Suprapubic skin (tissue), 4 donors: ENCODE results near the gene FAH. TPM values are rescaled to one million over a fixed set of nuclear protein-coding genes. Genes with fewer than 3 reads are reported as not detected.

Experiments
- DNase-seq, 2 donors: peaks; one replicate each; pipeline ENCODE4 v3.0.0-alpha.2; 2019; ENCODE audit warnings: low spot score in 2 of 2
- H3K27ac ChIP-seq: fragments of 200-600 bp; sonication (generic); one replicate; pipeline ENCODE4 v1.5.1; 2019
- H3K27me3 ChIP-seq: fragments of 200-600 bp; sonication (generic); one replicate; pipeline ENCODE4 v1.5.1; 2019
- H3K36me3 ChIP-seq: fragments of 200-600 bp; sonication (generic); one replicate; pipeline ENCODE4 v1.5.1; 2019
- H3K4me1 ChIP-seq: fragments of 200-600 bp; sonication (generic); one replicate; pipeline ENCODE4 v1.5.1; 2019
- H3K4me3 ChIP-seq: fragments of 200-600 bp; sonication (generic); one replicate; pipeline ENCODE4 v1.5.1; 2019; ENCODE audit warnings: mild to moderate bottlenecking
- H3K9me3 ChIP-seq: fragments of 200-600 bp; sonication (generic); one replicate; pipeline ENCODE4 v1.5.1; 2019
- CTCF ChIP-seq, 2 donors: fragments of 200-600 bp in 1 of 2; fragments of 450-650 bp in 1 of 2; sonication (generic) in 1 of 2; IDR thresholded peaks; one replicate each; pipeline ENCODE4 v1.5.1; 2016 to 2019; ENCODE audit warnings: antibody characterized with exemption in 2 of 2, mild to moderate bottlenecking in 1 of 2, moderate library complexity in 1 of 2
- EP300 ChIP-seq: sonication (generic); formaldehyde crosslinking; IDR thresholded peaks from one replicate; pipeline ENCODE4 v1.6.1; 2017; ENCODE audit warnings: antibody characterized with exemption
- POLR2A ChIP-seq, 2 donors: fragments of 450-650 bp; IDR thresholded peaks; one replicate each; pipeline ENCODE4 v1.6.1; 2017; ENCODE audit warnings: antibody characterized with exemption in 2 of 2, mild to moderate bottlenecking in 2 of 2, moderate library complexity in 2 of 2
- POLR2AphosphoS5 ChIP-seq, 3 donors: sonication (generic); formaldehyde crosslinking; IDR thresholded peaks; one replicate each; pipeline ENCODE4 v1.6.1; 2017; ENCODE audit warnings: antibody characterized with exemption in 3 of 3
- WGBS: methylation state at CpG from one replicate; pipeline ENCODE4 v1.1.5; 2018; 5-methylcytosine and 5-hydroxymethylcytosine counted together
- total RNA-seq, 4 donors: library from RNA; depleted of rRNA; stranded (reverse); fragments of >200 nt; gene quantifications; one replicate each; pipeline ENCODE4 v1.1.0, GENCODE V29; 2016

Gene FAH
- total RNA-seq, 4 donors from 2014 or later, result 10.8 to 16.3 (median 12.1) TPM

GRCh38 chr15:80170596-80170995 lies 17.8 kb downstream of the FAH start:
- no peaks in the 10 kb centered on the region for H3K9me3 ChIP-seq
- no peak overlapping the region for H3K4me3 ChIP-seq
- no peak for TF ChIP-seq POLR2AphosphoS5 (IDR thresholded peaks at IDR 0.05)
- TF ChIP-seq CTCF (IDR thresholded peaks at IDR 0.05), result no peak
- no peak for TF ChIP-seq POLR2A (IDR thresholded peaks at IDR 0.05)
- no peak for TF ChIP-seq EP300
- no peaks in the 10 kb centered on the region for H3K27me3 ChIP-seq
- no peak overlapping the region for H3K27ac ChIP-seq
- H3K36me3 ChIP-seq, result peaks cover 8% of the 10 kb centered on the region
- DNase-seq, result no peak
- peaks cover 15% of the 10 kb centered on the region for H3K4me1 ChIP-seq
- 98% methylated on average over 2 of the region's 2 CpGs for WGBS

- Histone ChIP-seq H3K4me1 (peaks cover 15% of the 10 kb centered on the region), H3K4me3 (no peak overlapping the region), H3K27ac (no peak overlapping the region), H3K27me3 (no peaks in the 10 kb centered on the region), H3K36me3 (peaks cover 8% of the 10 kb centered on the region), H3K9me3 (no peaks in the 10 kb centered on the region)
- WGBS, result 87% methylated on average over 3 of the region's 4 CpGs
- TF ChIP-seq POLR2A (IDR thresholded peaks at IDR 0.05) (no peak), EP300 (no peak), POLR2AphosphoS5 (IDR thresholded peaks at IDR 0.05) (no peak), CTCF (IDR thresholded peaks at IDR 0.05) (no peak)
- DNase-seq, result no peak
Measured at GRCh38 chr15:80171787-80172186, 19.0 kb downstream of the FAH start.

- 78% methylated on average over 8 of the region's 8 CpGs for WGBS
- H3K27ac ChIP-seq, result no peak overlapping the region
- H3K4me1 ChIP-seq, result peaks cover 15% of the 10 kb centered on the region
- TF ChIP-seq POLR2AphosphoS5 (IDR thresholded peaks at IDR 0.05) (no peak), CTCF (IDR thresholded peaks at IDR 0.05) (no peak), EP300 (no peak), POLR2A (IDR thresholded peaks at IDR 0.05) (no peak)
- no peak overlapping the region for H3K4me3 ChIP-seq
- H3K36me3 ChIP-seq, result peaks cover 8% of the 10 kb centered on the region
- no peak for DNase-seq
- no peaks in the 10 kb centered on the region for H3K27me3 ChIP-seq
- no peaks in the 10 kb centered on the region for H3K9me3 ChIP-seq
Measured at GRCh38 chr15:80172401-80172800, 19.6 kb downstream of the FAH start.

GRCh38 chr15:80173022-80173759 lies 20.4 kb downstream of the FAH start:
- no peaks in the 10 kb centered on the region for H3K9me3 ChIP-seq
- H3K27ac ChIP-seq, result no peak overlapping the region
- TF ChIP-seq POLR2AphosphoS5 (IDR thresholded peaks at IDR 0.05), result no peak
- peak; percentile 46 to 63 for TF ChIP-seq CTCF (IDR thresholded peaks at IDR 0.05)
- no peak for TF ChIP-seq POLR2A (IDR thresholded peaks at IDR 0.05)
- H3K4me3 ChIP-seq, result no peak overlapping the region
- peaks cover 13% of the 10 kb centered on the region for H3K36me3 ChIP-seq
- WGBS, result 69% methylated on average over 9 of the region's 10 CpGs
- H3K27me3 ChIP-seq, result no peaks in the 10 kb centered on the region
- peaks cover 15% of the 10 kb centered on the region for H3K4me1 ChIP-seq
- DNase-seq, result no peak

GRCh38 chr15:80174017-80174746 lies 21.4 kb downstream of the FAH start:
- TF ChIP-seq POLR2A (IDR thresholded peaks at IDR 0.05) (no peak), EP300 (no peak), CTCF (IDR thresholded peaks at IDR 0.05) (no peak), POLR2AphosphoS5 (IDR thresholded peaks at IDR 0.05) (no peak)
- no peak for DNase-seq
- peaks cover 6% of the 10 kb centered on the region for H3K36me3 ChIP-seq
- no peaks in the 10 kb centered on the region for H3K27me3 ChIP-seq
- H3K27ac ChIP-seq, result peak overlapping the region; percentile 36
- no peaks in the 10 kb centered on the region for H3K9me3 ChIP-seq
- H3K4me1 ChIP-seq, result peaks cover 15% of the 10 kb centered on the region
- H3K4me3 ChIP-seq, result no peak overlapping the region
- 53% methylated on average over 11 of the region's 11 CpGs for WGBS
